WTC11 (cell line): ENCODE data around the gene LTBP3. TPM values are rescaled to one million over a fixed set of nuclear protein-coding genes. Genes with fewer than 3 reads are reported as not detected.

ENCODE experiments used
- AFF4 ChIP-seq: sonication (generic); formaldehyde crosslinking; IDR thresholded peaks from 2 replicates; pipeline ENCODE4 v1.8.1; 2023; ENCODE audit warnings: mild to moderate bottlenecking, missing genetic modification reagents, borderline replicate concordance
- ATF3 ChIP-seq: sonication (generic); formaldehyde crosslinking; conservative IDR thresholded peaks from 2 replicates; pipeline ENCODE4 v1.8.1; 2022; ENCODE audit warnings: mild to moderate bottlenecking, missing genetic modification reagents
- CREB1 ChIP-seq: sonication (generic); formaldehyde crosslinking; IDR thresholded peaks from 2 replicates; pipeline ENCODE4 v1.8.0; 2023; ENCODE audit warnings: mild to moderate bottlenecking, missing genetic modification reagents
- E2F1 ChIP-seq: sonication (generic); formaldehyde crosslinking; IDR thresholded peaks from 2 replicates; pipeline ENCODE4 v1.8.0; 2022; ENCODE audit warnings: mild to moderate bottlenecking, missing genetic modification reagents
- FOXP4 ChIP-seq: sonication (generic); formaldehyde crosslinking; IDR thresholded peaks from 2 replicates; pipeline ENCODE4 v1.8.0; 2022; ENCODE audit warnings: mild to moderate bottlenecking, missing genetic modification reagents
- GRHL2 ChIP-seq: fragments of 250-450 bp; sonication (Bioruptor Pico); IDR thresholded peaks from 2 replicates; pipeline ENCODE4 v1.8.0; 2022; ENCODE audit warnings: mild to moderate bottlenecking, moderate library complexity; ENCODE audit not compliant: insufficient replicate concordance, severe bottlenecking
- KAT7 ChIP-seq: sonication (generic); formaldehyde crosslinking; IDR thresholded peaks from 2 replicates; pipeline ENCODE4 v1.8.1; 2023; ENCODE audit warnings: missing genetic modification reagents, mild to moderate bottlenecking, borderline replicate concordance
- MAX ChIP-seq: sonication (generic); formaldehyde crosslinking; IDR thresholded peaks from 2 replicates; pipeline ENCODE4 v1.8.0; 2022; ENCODE audit warnings: mild to moderate bottlenecking, missing genetic modification reagents
- NFATC4 ChIP-seq: fragments of 250-450 bp; sonication (Bioruptor Pico); IDR thresholded peaks from 2 replicates; pipeline ENCODE4 v1.9.0; 2021; ENCODE audit warnings: mild to moderate bottlenecking
- NFE2L1 ChIP-seq: sonication (generic); formaldehyde crosslinking; IDR thresholded peaks from 2 replicates; pipeline ENCODE4 v1.8.1; 2023; ENCODE audit warnings: missing genetic modification reagents
- RORB ChIP-seq: fragments of 250-450 bp; sonication (Bioruptor Pico); IDR thresholded peaks from 2 replicates; pipeline ENCODE4 v1.9.0; 2021; ENCODE audit warnings: mild to moderate bottlenecking
- SMAD4 ChIP-seq: sonication (generic); formaldehyde crosslinking; IDR thresholded peaks from 2 replicates; pipeline ENCODE4 v1.8.0; 2022; ENCODE audit warnings: mild to moderate bottlenecking, missing genetic modification reagents
- TCF7 ChIP-seq: sonication (generic); formaldehyde crosslinking; IDR thresholded peaks from 2 replicates; pipeline ENCODE4 v1.8.0; 2022; ENCODE audit warnings: mild to moderate bottlenecking, low read depth, missing genetic modification reagents, moderate library complexity
- TP53 ChIP-seq: sonication (generic); formaldehyde crosslinking; IDR thresholded peaks from 2 replicates; pipeline ENCODE4 v1.8.1; 2023; ENCODE audit warnings: mild to moderate bottlenecking, missing genetic modification reagents
- USF1 ChIP-seq: sonication (generic); formaldehyde crosslinking; IDR thresholded peaks from 2 replicates; pipeline ENCODE4 v1.8.0; 2022; ENCODE audit warnings: mild to moderate bottlenecking, missing genetic modification reagents
- ZMAT4 ChIP-seq: fragments of 250-450 bp; sonication (Bioruptor Pico); IDR thresholded peaks from 2 replicates; pipeline ENCODE4 v1.9.0; 2021; ENCODE audit warnings: mild to moderate bottlenecking
- ZNF121 ChIP-seq: sonication (generic); formaldehyde crosslinking; IDR thresholded peaks from 2 replicates; pipeline ENCODE4 v1.8.0; 2023; ENCODE audit warnings: missing genetic modification reagents
- ZNF317 ChIP-seq: sonication (generic); formaldehyde crosslinking; IDR thresholded peaks from 2 replicates; pipeline ENCODE4 v1.8.1; 2023; ENCODE audit warnings: low read depth, mild to moderate bottlenecking, moderate library complexity, missing genetic modification reagents, borderline replicate concordance
- ZNF425 ChIP-seq: fragments of 250-450 bp; sonication (Bioruptor Pico); conservative IDR thresholded peaks from 2 replicates; pipeline ENCODE4 v1.9.0; 2021; ENCODE audit warnings: mild to moderate bottlenecking
- ZNF512 ChIP-seq: sonication (generic); formaldehyde crosslinking; IDR thresholded peaks from 2 replicates; pipeline ENCODE4 v1.8.1; 2022; ENCODE audit warnings: missing genetic modification reagents, borderline replicate concordance
- ZNF532 ChIP-seq: fragments of 250-450 bp; sonication (Bioruptor Pico); IDR thresholded peaks from 2 replicates; pipeline ENCODE4 v1.9.0; 2021; ENCODE audit warnings: mild to moderate bottlenecking, borderline replicate concordance
- total RNA-seq: library from RNA; stranded (reverse); gene quantifications from 3 replicates; pipeline ENCODE4 v1.2.3, GENCODE V29; 2021

Gene LTBP3
- total RNA-seq, 1 experiment from 2014 or later, result 20.7 TPM

- TF ChIP-seq AFF4 (CRISPR knock-in tag) (no peak), FOXP4 (peak; percentile 96), ZMAT4 (CRISPR knock-in tag) (no peak), SMAD4 (CRISPR knock-in tag) (0 out of 2 replicates have a peak, but pooled peaks have one; percentile 68), ZNF317 (CRISPR knock-in tag) (peak; percentile 73), E2F1 (CRISPR knock-in tag) (no peak), USF1 (CRISPR knock-in tag) (peak; percentile 95), MAX (CRISPR knock-in tag) (peak; percentile 95; the same call in 1 of the 2 replicates), NFE2L1 (CRISPR knock-in tag) (peak; percentile 66; the same call in 1 of the 2 replicates), KAT7 (CRISPR knock-in tag) (no peak), CREB1 (CRISPR knock-in tag) (peak; percentile 59; the same call in 1 of the 2 replicates), RORB (CRISPR knock-in tag) (no peak), GRHL2 (CRISPR knock-in tag) (no peak), ZNF425 (CRISPR knock-in tag) (no peak), ZNF512 (CRISPR knock-in tag) (no peak), TCF7 (0 out of 2 replicates have a peak, but pooled peaks have one; percentile 7), NFATC4 (CRISPR knock-in tag) (no peak), ZNF532 (CRISPR knock-in tag) (no peak), ATF3 (CRISPR knock-in tag) (no peak), ZNF121 (CRISPR knock-in tag) (no peak), TP53 (CRISPR knock-in tag) (peak; percentile 96; the same call in 1 of the 2 replicates)
Measured at GRCh38 chr11:65539744-65540289, 18.3 kb downstream of the LTBP3 start (continued).
